GM10847 (cell line): ENCODE results near the gene SKAP2.

ENCODE experiments used
- POLR2A ChIP-seq: IDR thresholded peaks from 2 replicates; pipeline ENCODE4 v1.6.1; 2011; ENCODE audit not compliant: insufficient read length; ENCODE audit errors: extremely low read depth

SKAP2 gene

GRCh38 chr7:26694141-26694540 is 170.2 kb downstream of the SKAP2 start:
- TF ChIP-seq POLR2A = no peak

- TF ChIP-seq POLR2A = no peak
Observed at GRCh38 chr7:26691886-26692285, 172.5 kb downstream of the SKAP2 start.

GRCh38 chr7:26691406-26691805 is 173.0 kb downstream of the SKAP2 start:
- no peak for TF ChIP-seq POLR2A

- no peak for TF ChIP-seq POLR2A
Observed at GRCh38 chr7:26690135-26690805, 174.1 kb downstream of the SKAP2 start.

GRCh38 chr7:26688936-26689506 is 175.4 kb downstream of the SKAP2 start:
- TF ChIP-seq POLR2A = no peak

- TF ChIP-seq POLR2A = no peak
Observed at GRCh38 chr7:26688388-26688787, 176.0 kb downstream of the SKAP2 start.

- no peak for TF ChIP-seq POLR2A
Observed at GRCh38 chr7:26687032-26687431, 177.4 kb downstream of the SKAP2 start.

- TF ChIP-seq POLR2A = no peak
Observed at GRCh38 chr7:26686448-26686981, 177.9 kb downstream of the SKAP2 start.

- no peak for TF ChIP-seq POLR2A
Observed at GRCh38 chr7:26685606-26686005, 178.8 kb downstream of the SKAP2 start.

- TF ChIP-seq POLR2A = no peak
Observed at GRCh38 chr7:26684447-26684846, 179.9 kb downstream of the SKAP2 start.

- no peak for TF ChIP-seq POLR2A
Observed at GRCh38 chr7:26683277-26683676, 181.1 kb downstream of the SKAP2 start.

- no peak for TF ChIP-seq POLR2A
Observed at GRCh38 chr7:26681819-26682418, 182.5 kb downstream of the SKAP2 start.

- no peak for TF ChIP-seq POLR2A
Observed at GRCh38 chr7:26680587-26680986, 183.8 kb downstream of the SKAP2 start.

- TF ChIP-seq POLR2A = no peak
Observed at GRCh38 chr7:26675143-26675887, 189.1 kb downstream of the SKAP2 start.

- no peak for TF ChIP-seq POLR2A
Observed at GRCh38 chr7:26673858-26674257, 190.5 kb downstream of the SKAP2 start.

- no peak for TF ChIP-seq POLR2A
Observed at GRCh38 chr7:26673271-26673670, 191.1 kb downstream of the SKAP2 start.
